Measurements from ENCODE around the gene GNB1L.
"Not testable (repeated sequence)": the region's sequence is repeated elsewhere in the genome, so short reads cannot be mapped to it uniquely, and the experiment has no call there.

Gene GNB1L

GRCh38 chr22:19797086-19798002 lies 57.3 kb downstream of the GNB1L start:
- ATAC-seq (ENCODE audit: low read depth): no peak
- Mint-ChIP-seq H3K27me3 (no peaks in the 10 kb centered on the region), H3K4me3 (no peak overlapping the region), H3K9me3 (peaks cover 12% of the 10 kb centered on the region), H3K4me1 (no peaks in the 10 kb centered on the region), H3K36me3 (peaks cover 33% of the 10 kb centered on the region), H3K27ac (no peak overlapping the region)
- DNase-seq (ENCODE audit: low spot score in 2 of 2): no peak

- DNase-seq (ENCODE audit: low spot score in 2 of 2) (no peak), ATAC-seq (ENCODE audit: low read depth) (no peak)
- H3K9me3 Mint-ChIP-seq: peaks cover 15% of the 10 kb centered on the region
- H3K4me3 Mint-ChIP-seq: no peak overlapping the region
- H3K4me1 Mint-ChIP-seq: no peaks in the 10 kb centered on the region
- peaks cover 39% of the 10 kb centered on the region for H3K36me3 Mint-ChIP-seq
- H3K27me3 Mint-ChIP-seq: no peaks in the 10 kb centered on the region
- H3K27ac Mint-ChIP-seq: no peak overlapping the region
Measured at GRCh38 chr22:19796160-19796559, 58.5 kb downstream of the GNB1L start.

GRCh38 chr22:19795617-19796008 lies 59.1 kb downstream of the GNB1L start:
- Mint-ChIP-seq H3K4me1 (no peaks in the 10 kb centered on the region), H3K36me3 (peaks cover 39% of the 10 kb centered on the region), H3K9me3 (peaks cover 15% of the 10 kb centered on the region), H3K4me3 (no peak overlapping the region), H3K27me3 (no peaks in the 10 kb centered on the region), H3K27ac (no peak overlapping the region)
- DNase-seq (ENCODE audit: low spot score in 2 of 2): no peak
- no peak for ATAC-seq (ENCODE audit: low read depth)

GRCh38 chr22:19793661-19794310 lies 60.9 kb downstream of the GNB1L start:
- H3K9me3 Mint-ChIP-seq: peaks cover 15% of the 10 kb centered on the region
- no peak for ATAC-seq (ENCODE audit: low read depth)
- H3K4me1 Mint-ChIP-seq: no peaks in the 10 kb centered on the region
- no peaks in the 10 kb centered on the region for H3K27me3 Mint-ChIP-seq
- DNase-seq (ENCODE audit: low spot score in 2 of 2): no peak
- no peak overlapping the region for H3K27ac Mint-ChIP-seq
- peaks cover 50% of the 10 kb centered on the region for H3K36me3 Mint-ChIP-seq
- H3K4me3 Mint-ChIP-seq: no peak overlapping the region

- Mint-ChIP-seq H3K9me3 (peaks cover 15% of the 10 kb centered on the region), H3K36me3 (peaks cover 51% of the 10 kb centered on the region), H3K4me3 (no peak overlapping the region), H3K4me1 (no peaks in the 10 kb centered on the region), H3K27ac (no peak overlapping the region), H3K27me3 (no peaks in the 10 kb centered on the region)
- DNase-seq (ENCODE audit: low spot score in 2 of 2) (no peak), ATAC-seq (ENCODE audit: low read depth) (no peak)
Measured at GRCh38 chr22:19793161-19793560, 61.5 kb downstream of the GNB1L start.

- not testable (repeated sequence) for DNase-seq (ENCODE audit: low spot score in 2 of 2); H3K27ac Mint-ChIP-seq; ATAC-seq (ENCODE audit: low read depth); H3K27me3 Mint-ChIP-seq; H3K4me3 Mint-ChIP-seq; H3K4me1 Mint-ChIP-seq
- H3K36me3 Mint-ChIP-seq: peaks cover 55% of the 10 kb centered on the region
- peaks cover 15% of the 10 kb centered on the region for H3K9me3 Mint-ChIP-seq
Measured at GRCh38 chr22:19792383-19792896, 62.2 kb downstream of the GNB1L start.

GRCh38 chr22:19791894-19792293 lies 62.8 kb downstream of the GNB1L start:
- peaks cover 55% of the 10 kb centered on the region for H3K36me3 Mint-ChIP-seq
- H3K27me3 Mint-ChIP-seq: peaks cover 5% of the 10 kb centered on the region
- H3K27ac Mint-ChIP-seq: no peak overlapping the region
- no peak for DNase-seq (ENCODE audit: low spot score in 2 of 2)
- no peak overlapping the region for H3K4me3 Mint-ChIP-seq
- H3K9me3 Mint-ChIP-seq: peaks cover 15% of the 10 kb centered on the region
- no peak for ATAC-seq (ENCODE audit: low read depth)
- no peaks in the 10 kb centered on the region for H3K4me1 Mint-ChIP-seq

GRCh38 chr22:19791243-19791642 lies 63.4 kb downstream of the GNB1L start:
- ATAC-seq (ENCODE audit: low read depth): no peak
- peaks cover 5% of the 10 kb centered on the region for H3K27me3 Mint-ChIP-seq

GRCh38 chr22:19789828-19790227 lies 64.8 kb downstream of the GNB1L start:
- ATAC-seq (ENCODE audit: low read depth) (no peak), DNase-seq (ENCODE audit: low spot score in 2 of 2) (no peak)
- H3K9me3 Mint-ChIP-seq: peaks cover 15% of the 10 kb centered on the region
- no peak overlapping the region for H3K27ac Mint-ChIP-seq
- no peaks in the 10 kb centered on the region for H3K4me1 Mint-ChIP-seq
- peaks cover 5% of the 10 kb centered on the region for H3K27me3 Mint-ChIP-seq
- no peak overlapping the region for H3K4me3 Mint-ChIP-seq
- peaks cover 46% of the 10 kb centered on the region for H3K36me3 Mint-ChIP-seq

More at GRCh38 chr22:19791243-19791642, 63.4 kb downstream of the GNB1L start:
- no peak for DNase-seq (ENCODE audit: low spot score in 2 of 2)
- Mint-ChIP-seq H3K4me3 (no peak overlapping the region), H3K27ac (no peak overlapping the region), H3K9me3 (peaks cover 15% of the 10 kb centered on the region), H3K36me3 (peaks cover 53% of the 10 kb centered on the region), H3K4me1 (no peaks in the 10 kb centered on the region)

GRCh38 chr22:19789406-19789805 lies 65.3 kb downstream of the GNB1L start:
- ATAC-seq (ENCODE audit: low read depth): no peak
- Mint-ChIP-seq H3K9me3 (peaks cover 14% of the 10 kb centered on the region), H3K4me1 (no peaks in the 10 kb centered on the region), H3K27ac (no peak overlapping the region), H3K27me3 (peaks cover 5% of the 10 kb centered on the region), H3K36me3 (peaks cover 44% of the 10 kb centered on the region), H3K4me3 (no peak overlapping the region)
- DNase-seq (ENCODE audit: low spot score in 2 of 2): no peak

GRCh38 chr22:19788661-19789225 lies 65.9 kb downstream of the GNB1L start:
- Mint-ChIP-seq H3K27ac (no peak overlapping the region), H3K27me3 (peaks cover 5% of the 10 kb centered on the region), H3K9me3 (peaks cover 10% of the 10 kb centered on the region), H3K4me1 (no peaks in the 10 kb centered on the region), H3K36me3 (peaks cover 39% of the 10 kb centered on the region), H3K4me3 (no peak overlapping the region)
- DNase-seq (ENCODE audit: low spot score in 2 of 2) (no peak), ATAC-seq (ENCODE audit: low read depth) (no peak)

- H3K4me1 Mint-ChIP-seq: no peaks in the 10 kb centered on the region
- DNase-seq (ENCODE audit: low spot score in 2 of 2): no peak
- H3K36me3 Mint-ChIP-seq: peaks cover 33% of the 10 kb centered on the region
- H3K4me3 Mint-ChIP-seq: no peak overlapping the region
- H3K27ac Mint-ChIP-seq: no peak overlapping the region
- H3K27me3 Mint-ChIP-seq: peaks cover 8% of the 10 kb centered on the region
- peaks cover 6% of the 10 kb centered on the region for H3K9me3 Mint-ChIP-seq
- no peak for ATAC-seq (ENCODE audit: low read depth)
Measured at GRCh38 chr22:19787849-19788141, 66.9 kb downstream of the GNB1L start.

GRCh38 chr22:19786959-19787848 lies 67.5 kb downstream of the GNB1L start:
- Mint-ChIP-seq H3K9me3 (peaks cover 2% of the 10 kb centered on the region), H3K36me3 (peaks cover 27% of the 10 kb centered on the region), H3K27ac (no peak overlapping the region), H3K27me3 (peaks cover 10% of the 10 kb centered on the region), H3K4me3 (no peak overlapping the region), H3K4me1 (no peaks in the 10 kb centered on the region)
- ATAC-seq (ENCODE audit: low read depth) (no peak), DNase-seq (ENCODE audit: low spot score in 2 of 2) (no peak)

- no peaks in the 10 kb centered on the region for H3K9me3 Mint-ChIP-seq
- no peak for DNase-seq (ENCODE audit: low spot score in 2 of 2)
- ATAC-seq (ENCODE audit: low read depth): no peak
- no peak overlapping the region for H3K4me3 Mint-ChIP-seq
- H3K4me1 Mint-ChIP-seq: no peaks in the 10 kb centered on the region
- no peak overlapping the region for H3K27ac Mint-ChIP-seq
- peaks cover 10% of the 10 kb centered on the region for H3K27me3 Mint-ChIP-seq
- peaks cover 19% of the 10 kb centered on the region for H3K36me3 Mint-ChIP-seq
Measured at GRCh38 chr22:19786264-19786585, 68.4 kb downstream of the GNB1L start.

Data from memory B cell (primary cell).